ENCODE results near the gene GIPC2. TPM values are rescaled to one million over a fixed set of nuclear protein-coding genes. Genes with fewer than 3 reads are reported as not detected.

Gene GIPC2
- total and polyA plus RNA-seq, 2 donors (not counting 3 experiments of a cell fraction or from before 2014, with no cell fraction given): 2.8 to 9.6 TPM

GRCh38 chr1:78043436-78043835 is 2.3 kb upstream of the GIPC2 start:
- Histone ChIP-seq H3K9me1 (replicated peaks; ENCODE audit: control insufficient read depth, extremely low read depth, insufficient read depth, low read length) (no peaks in the 10 kb centered on the region), H3K4me2 (ENCODE audit: insufficient read depth, low read length) (no peak overlapping the region), H4K20me1 (replicated peaks; ENCODE audit: control insufficient read depth, extremely low read depth, insufficient read depth, low read length) (no peaks in the 10 kb centered on the region), H3K36me3 (ENCODE audit: control insufficient read depth in 2 of 2, extremely low read depth in 1 of 2, insufficient read depth in 2 of 2, low read length in 2 of 2) (no peaks in the 10 kb centered on the region), H3K79me2 (ENCODE audit: control insufficient read depth, insufficient read depth, low read length) (no peaks in the 10 kb centered on the region), H3K4me3 (replicated peaks in 1 of 3; ENCODE audit: insufficient read depth in 1 of 3, low read depth in 1 of 3, low read length in 3 of 3) (no peak overlapping the region), H3K9me3 (replicated peaks; ENCODE audit: control insufficient read depth, insufficient read depth, low read length) (no peaks in the 10 kb centered on the region), H3K27ac (ENCODE audit: insufficient read depth, low read depth, low read length) (no peak overlapping the region), H2AFZ (ENCODE audit: low read depth, low read length) (no peak overlapping the region), H3K9ac (replicated peaks; ENCODE audit: extremely low read depth, insufficient read depth, low read length) (no peak overlapping the region), H3K27me3 (ENCODE audit: control insufficient read depth in 2 of 2, insufficient read depth in 2 of 2, low read length in 2 of 2) (no peaks in the 10 kb centered on the region), H3K4me1 (ENCODE audit: control insufficient read depth, extremely low read depth, insufficient read depth, low read length) (peaks cover 39% of the 10 kb centered on the region)
- CTCF ChIA-PET: interaction anchor here (0.8 to 8.4 kb wide), 6 partner anchors 10 to 78 kb away, joined by 3 to 68 read pairs (median 4); partner anchors contain the start of gene DNAJB4
- no peak for FAIRE-seq
- no peak for DNase-seq (ENCODE audit: low read depth, low spot score)
- POLR2A ChIA-PET: interaction anchor here (2.0 kb wide), 1 partner anchor 38 kb away, joined by 11 read pairs; the partner anchor contains the start of gene DNAJB4
- dilution Hi-C loops (cut with MboI; ENCODE audit: extremely low pct_ligation_motif_present, low sequenced_read_pairs) (no loop called here), intact Hi-C loops (cut with micrococcal nuclease) (no loop called here)
- TF ChIP-seq, protein P1, sequence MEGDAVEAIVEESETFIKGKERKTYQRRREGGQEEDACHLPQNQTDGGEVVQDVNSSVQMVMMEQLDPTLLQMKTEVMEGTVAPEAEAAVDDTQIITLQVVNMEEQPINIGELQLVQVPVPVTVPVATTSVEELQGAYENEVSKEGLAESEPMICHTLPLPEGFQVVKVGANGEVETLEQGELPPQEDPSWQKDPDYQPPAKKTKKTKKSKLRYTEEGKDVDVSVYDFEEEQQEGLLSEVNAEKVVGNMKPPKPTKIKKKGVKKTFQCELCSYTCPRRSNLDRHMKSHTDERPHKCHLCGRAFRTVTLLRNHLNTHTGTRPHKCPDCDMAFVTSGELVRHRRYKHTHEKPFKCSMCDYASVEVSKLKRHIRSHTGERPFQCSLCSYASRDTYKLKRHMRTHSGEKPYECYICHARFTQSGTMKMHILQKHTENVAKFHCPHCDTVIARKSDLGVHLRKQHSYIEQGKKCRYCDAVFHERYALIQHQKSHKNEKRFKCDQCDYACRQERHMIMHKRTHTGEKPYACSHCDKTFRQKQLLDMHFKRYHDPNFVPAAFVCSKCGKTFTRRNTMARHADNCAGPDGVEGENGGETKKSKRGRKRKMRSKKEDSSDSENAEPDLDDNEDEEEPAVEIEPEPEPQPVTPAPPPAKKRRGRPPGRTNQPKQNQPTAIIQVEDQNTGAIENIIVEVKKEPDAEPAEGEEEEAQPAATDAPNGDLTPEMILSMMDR (IDR thresholded peaks at IDR 0.05; ENCODE audit: extremely low read depth in 1 of 2, insufficient read depth in 1 of 2, low read depth in 1 of 2, low read length in 2 of 2): no peak
- no peak for TF ChIP-seq GATA2 (IDR thresholded peaks at IDR 0.05; ENCODE audit: insufficient read depth, insufficient read length, low read depth, low read length)
- no peak for TF ChIP-seq POLR2A (IDR thresholded peaks at IDR 0.05; ENCODE audit: low read depth, low read length)
- no peak for TF ChIP-seq EZH2 (IDR thresholded peaks at IDR 0.05; ENCODE audit: borderline replicate concordance, low read depth, low read length, severe bottlenecking)
- TF ChIP-seq, protein P2, sequence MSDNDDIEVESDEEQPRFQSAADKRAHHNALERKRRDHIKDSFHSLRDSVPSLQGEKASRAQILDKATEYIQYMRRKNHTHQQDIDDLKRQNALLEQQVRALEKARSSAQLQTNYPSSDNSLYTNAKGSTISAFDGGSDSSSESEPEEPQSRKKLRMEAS (IDR thresholded peaks at IDR 0.05; ENCODE audit: insufficient read depth, insufficient read length): no peak
- no peak for TF ChIP-seq JUN (IDR thresholded peaks at IDR 0.05; ENCODE audit: borderline replicate concordance, insufficient read depth, insufficient read length, low read depth)
- TF ChIP-seq FOS (IDR thresholded peaks at IDR 0.05; ENCODE audit: borderline replicate concordance, insufficient read depth, low read length): no peak
- TF ChIP-seq POLR2AphosphoS5 (IDR thresholded peaks at IDR 0.05; ENCODE audit: insufficient read depth, low read depth, low read length): no peak
- no peak for TF ChIP-seq MYC (IDR thresholded peaks at IDR 0.05; ENCODE audit: low read depth, low read length)
- no TSS peak for BruUV-seq (replicated peaks)
